ENCODE measurements around the gene SCRT2.
"Not testable (repeated sequence)": the region's sequence is repeated elsewhere in the genome, so short reads cannot be mapped to it uniquely, and the experiment has no call there.

SCRT2 gene

DNA sequence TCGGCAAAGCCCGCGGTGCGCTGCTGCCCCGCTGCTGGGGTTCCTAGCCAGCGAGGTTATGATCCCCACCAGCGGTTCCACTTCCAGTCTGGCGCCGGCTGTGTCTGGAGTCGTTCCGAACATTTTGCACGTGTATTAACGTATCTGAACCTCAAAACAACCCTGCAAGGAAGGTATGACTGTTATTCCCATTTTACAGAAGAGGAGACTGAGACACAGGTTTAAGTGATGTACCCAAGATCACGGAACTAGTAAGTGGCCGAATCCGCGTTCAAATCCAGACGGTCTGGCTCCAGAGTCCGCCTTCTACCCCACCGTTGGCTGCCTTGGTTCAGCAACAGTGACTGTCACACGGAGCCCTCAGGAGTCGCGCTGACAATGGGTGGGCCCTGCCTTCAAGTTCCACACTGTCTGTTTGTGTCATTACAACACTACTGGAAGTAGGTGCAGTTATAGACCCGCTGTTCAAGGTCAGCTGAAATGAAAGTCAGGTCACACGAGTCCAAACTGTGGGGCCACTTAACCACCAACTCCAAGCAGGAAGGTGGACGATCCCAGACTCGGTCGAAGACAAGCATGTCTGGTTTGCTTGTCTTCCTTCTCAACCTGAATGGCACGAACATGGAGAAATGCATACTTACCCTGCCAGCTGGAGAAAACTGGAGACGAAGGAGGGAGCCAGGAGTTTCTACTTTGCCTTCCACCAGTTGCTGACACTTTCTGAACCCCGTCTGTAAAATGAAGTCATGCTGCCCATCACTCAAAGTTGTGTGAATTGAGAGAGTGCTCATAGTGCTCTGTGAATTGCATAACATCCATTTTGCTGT, 21.8 kb downstream of the SCRT2 start:
- peak overlapping the region; percentile 49 for H3K4me3 ChIP-seq (ENCODE audit: low read depth, low read length)

DNA sequence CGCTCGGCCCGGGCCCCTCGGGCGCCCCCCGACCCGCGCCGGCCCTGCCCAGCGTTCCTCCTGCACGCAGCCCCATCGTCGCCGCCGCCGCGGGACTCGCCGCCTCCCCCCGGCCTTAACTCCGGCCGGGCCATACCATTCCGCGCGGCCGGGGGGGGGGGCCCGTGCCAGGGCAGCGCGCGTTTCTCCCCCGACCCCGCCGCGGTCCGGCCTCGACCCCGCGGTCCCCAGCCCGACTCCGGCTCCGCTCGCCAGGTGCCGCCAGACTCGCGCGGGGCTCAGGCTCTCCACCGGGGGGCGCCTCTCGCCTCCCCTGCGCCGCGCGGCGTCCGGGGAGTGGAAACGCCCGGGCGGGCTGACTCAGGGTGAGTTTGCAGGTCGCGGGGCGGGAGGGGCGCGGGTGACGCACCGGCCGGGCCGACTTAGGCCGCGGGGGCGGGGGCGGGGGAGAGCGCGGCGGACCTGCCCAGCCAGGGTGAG, 22.5 kb downstream of the SCRT2 start, which contains the start of gene SRXN1:
TSS of gene SRXN1 (minus strand) at position 91 of the 480 bp plus-strand sequence. CDS start at position 76, 15 bp downstream.
- peak within 1 kb of the TSS; percentile 82 for H3K4me3 ChIP-seq (ENCODE audit: low read depth, low read length)

DNA sequence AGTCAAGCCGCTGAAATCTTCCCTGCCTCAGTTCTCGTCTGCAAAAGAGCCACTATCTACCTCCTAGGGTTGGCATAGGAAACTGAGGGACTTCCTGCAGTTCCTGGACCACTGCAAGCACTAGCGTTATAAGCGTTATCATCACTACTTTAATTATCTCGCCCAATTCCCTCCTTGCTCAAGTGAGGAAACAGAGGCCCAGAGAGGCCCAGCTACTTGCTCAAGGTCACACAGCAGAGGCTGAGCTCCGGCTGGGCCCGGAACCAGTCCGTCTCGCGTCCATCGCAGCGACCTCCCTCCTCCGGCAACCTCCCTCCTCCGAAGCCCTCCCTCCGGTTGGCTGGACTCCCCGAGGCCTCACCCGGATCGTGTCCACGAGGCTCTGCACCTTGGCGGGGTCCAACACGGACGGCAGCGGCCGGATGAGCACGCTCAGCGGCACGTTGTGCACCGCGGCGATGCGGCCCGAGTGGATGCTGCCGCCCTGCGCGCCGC, 22.9 kb downstream of the SCRT2 start:
- H3K4me3 ChIP-seq (ENCODE audit: low read depth, low read length): peak overlapping the region; percentile 82

DNA sequence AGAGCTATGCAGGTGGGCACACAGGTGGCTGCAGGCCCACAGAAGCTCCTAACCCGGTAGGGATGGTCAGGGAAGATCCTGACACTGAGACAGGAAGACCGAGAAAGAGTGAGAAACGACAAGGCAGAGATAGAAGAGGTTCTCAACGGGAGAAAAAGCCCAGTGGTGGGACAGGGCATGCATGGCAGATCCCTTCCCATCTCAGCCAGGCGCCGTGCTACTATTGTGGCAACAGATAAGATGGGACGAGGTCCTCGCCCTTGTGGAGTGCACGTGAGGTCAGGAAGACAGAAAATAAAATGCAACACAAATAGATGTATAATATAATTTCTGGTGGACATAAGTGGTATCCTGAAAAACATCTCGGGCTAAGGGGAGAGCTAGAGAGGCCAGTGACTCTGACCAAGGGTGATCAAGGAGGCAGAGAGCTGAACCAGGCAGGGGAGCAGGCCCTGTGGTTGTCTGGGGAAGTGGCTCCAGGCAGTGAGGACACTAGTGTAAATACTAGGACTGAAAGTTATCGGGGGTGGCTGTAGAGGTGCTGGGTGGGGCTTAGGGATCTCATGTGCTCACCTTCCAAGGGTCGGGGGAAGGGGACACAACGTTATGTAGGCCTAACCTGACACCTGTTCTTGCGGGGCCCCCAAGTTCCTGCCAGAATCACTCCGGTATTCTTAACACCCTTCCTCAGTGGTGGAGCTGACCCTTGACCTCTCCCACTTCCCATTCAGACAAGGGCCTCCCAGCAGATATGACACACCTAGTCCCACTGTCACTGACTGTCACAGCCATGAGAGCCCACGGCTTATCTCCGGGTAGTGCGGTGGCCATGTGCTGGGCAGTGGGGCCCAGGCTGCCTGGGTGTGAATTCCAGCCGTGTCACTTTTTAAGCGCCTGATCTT, 23.6 kb downstream of the SCRT2 start:
- H3K4me3 ChIP-seq (ENCODE audit: low read depth, low read length): peak overlapping the region; percentile 82

DNA sequence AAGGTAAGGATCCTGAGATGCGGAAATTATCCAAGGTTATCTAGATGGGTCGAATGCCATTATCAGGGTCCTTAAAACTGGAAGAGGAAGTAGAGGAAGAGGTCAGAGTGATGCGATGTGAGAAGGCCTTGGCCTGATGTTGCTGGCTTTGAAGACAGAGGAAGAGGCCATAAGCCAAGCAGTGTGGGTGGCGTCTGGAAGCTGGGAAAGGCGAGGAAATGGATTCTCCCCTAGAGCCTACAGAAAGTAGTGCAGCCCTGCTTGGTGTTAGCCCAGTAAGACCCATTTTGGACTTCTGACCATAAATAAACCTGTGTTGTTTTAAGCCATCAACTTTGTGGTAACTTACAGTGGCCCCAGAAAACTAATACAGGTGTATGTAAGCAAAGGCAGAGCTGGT, 24.6 kb downstream of the SCRT2 start:
- no peak overlapping the region for H3K4me3 ChIP-seq (ENCODE audit: low read depth, low read length)

DNA sequence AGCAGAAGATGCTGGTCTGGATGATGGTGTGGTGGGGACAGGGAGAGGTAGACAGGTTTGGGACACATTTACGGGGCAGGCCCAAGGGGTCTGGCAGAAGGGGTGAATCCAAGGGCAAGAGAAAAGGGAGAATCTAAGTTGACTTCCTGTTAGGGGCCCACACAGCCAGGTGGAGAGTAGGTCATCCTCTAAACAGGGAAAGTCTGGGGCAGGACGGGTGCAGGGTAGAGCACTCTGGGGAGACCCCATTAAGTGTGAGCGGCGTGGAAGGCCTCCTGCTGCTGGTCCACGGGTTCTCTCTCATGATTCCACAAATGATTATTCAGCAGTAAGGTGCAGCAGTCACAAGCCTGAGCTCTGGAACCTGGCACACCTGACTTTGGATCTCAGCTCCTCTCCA, 25.3 kb downstream of the SCRT2 start:
- no peak overlapping the region for H3K4me3 ChIP-seq (ENCODE audit: low read depth, low read length)

DNA sequence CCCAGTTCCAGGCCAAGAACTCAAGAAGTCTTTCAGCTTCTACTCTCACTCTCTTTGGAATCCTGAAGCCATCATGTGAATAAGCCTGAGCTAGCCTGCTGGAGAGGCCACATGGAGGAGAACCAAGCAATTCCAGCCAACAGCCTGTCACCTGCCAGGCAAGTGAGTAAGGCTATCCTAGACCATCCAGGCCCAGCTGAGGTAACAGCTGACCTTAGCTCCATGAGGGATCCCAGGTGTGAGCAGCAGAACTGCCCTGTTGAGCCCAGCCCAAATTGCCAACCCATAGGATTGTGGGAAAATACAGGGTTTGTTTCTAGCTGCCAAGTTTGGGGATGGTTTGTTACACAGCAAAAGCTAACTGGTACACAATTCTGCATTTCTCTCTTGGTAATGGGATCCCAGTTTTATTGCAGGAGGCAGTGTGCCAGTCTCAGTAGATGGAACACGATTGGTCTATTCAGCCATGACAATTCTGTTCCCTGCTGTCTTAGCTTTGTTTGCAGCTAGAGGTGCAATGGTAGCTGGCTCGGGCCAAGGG, 28.1 kb downstream of the SCRT2 start:
- no peak overlapping the region for H3K4me3 ChIP-seq (ENCODE audit: low read depth, low read length)

DNA sequence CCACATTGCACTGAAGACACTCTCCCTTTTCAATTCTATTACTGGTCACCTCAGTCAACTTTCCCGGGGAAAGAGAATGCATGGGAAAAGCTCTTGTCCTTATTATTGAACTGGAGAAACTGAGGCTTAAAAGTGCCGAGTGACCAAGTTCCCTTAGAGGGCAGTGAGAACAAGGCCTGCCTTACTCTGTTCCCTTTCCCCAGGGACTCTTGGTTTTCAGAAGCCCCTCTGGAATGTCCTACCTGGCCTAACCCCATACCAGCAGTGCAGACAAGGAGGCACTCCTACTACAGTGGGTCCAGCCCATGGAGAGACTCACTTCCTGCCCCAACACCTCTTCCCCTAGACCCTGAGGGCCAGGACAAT, 28.8 kb downstream of the SCRT2 start:
- no peak overlapping the region for H3K4me3 ChIP-seq (ENCODE audit: low read depth, low read length)

DNA sequence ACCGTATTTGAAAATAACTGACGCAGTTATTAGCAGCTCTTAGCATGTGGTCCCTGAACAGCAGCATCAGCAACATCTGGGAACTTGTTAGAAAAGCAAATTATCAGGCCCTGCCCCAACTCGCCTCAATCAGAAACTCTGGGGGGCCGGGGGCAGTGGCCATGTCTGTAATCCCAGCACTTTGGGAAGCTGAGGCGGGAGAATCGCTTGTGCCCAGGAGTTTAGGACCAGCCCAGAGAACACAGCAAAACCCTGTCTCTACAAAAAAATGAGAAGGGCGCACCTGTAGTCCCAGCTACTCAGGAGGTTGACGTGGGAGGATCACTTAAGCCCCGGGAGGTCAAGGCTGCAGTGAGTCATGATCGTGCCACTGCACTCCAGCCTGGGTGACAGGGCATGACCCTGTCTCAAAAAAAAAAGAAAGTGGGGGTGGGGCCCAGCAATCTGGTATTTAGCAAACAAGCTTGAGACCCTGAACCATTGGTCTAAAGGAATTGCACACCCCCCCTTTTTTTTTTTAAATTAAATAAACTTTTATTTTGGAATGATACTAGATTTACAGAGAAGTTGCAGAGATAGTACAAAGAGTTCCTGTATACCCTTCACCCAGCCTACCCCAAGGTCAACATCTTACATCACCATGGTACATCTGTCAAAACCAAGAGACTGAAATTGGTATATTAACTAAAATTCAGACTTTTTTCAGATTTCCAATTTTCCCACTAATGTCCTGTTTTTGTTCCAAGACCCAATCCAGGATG, 29.3 kb downstream of the SCRT2 start:
- H3K4me3 ChIP-seq (ENCODE audit: low read depth, low read length): no peak overlapping the region

DNA sequence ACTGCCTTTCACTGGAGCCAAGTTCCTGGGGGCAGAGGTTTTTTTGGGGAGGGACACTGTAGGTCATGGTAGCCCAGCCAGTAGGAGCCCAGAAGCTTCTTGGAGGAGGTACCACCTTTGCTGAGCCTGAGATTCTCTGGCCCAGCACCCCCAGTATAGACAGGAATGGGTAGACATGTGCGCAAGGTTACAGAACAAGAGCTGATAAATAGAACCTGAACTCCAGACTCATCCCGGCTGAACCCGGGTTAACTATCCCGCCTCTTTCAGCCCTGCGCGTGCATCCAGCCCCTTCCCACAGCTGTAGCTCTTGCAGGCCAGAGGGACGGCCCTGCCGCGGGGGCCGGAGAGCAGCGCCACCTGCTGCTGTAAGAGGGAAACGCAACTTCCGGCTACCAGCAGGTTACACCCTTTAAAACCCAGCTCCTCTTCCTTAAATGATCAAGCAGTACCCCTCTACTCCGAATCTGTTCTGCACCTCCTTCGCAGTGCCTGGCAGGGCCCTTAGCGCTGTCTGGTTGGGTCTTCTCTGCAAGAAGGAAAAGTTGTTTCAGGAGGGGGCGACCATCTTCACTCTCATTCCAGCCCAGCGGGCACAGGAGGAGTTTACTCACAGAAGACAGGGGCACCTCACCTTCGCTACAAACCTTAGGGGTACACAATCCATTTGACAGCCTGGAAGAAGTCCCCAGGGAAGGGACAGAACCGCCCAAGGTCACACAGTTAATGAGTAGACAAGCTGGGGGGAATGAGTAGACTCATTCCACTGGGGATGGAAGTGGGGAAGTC, 30.1 kb downstream of the SCRT2 start:
- H3K4me3 ChIP-seq (ENCODE audit: low read depth, low read length): no peak overlapping the region

DNA sequence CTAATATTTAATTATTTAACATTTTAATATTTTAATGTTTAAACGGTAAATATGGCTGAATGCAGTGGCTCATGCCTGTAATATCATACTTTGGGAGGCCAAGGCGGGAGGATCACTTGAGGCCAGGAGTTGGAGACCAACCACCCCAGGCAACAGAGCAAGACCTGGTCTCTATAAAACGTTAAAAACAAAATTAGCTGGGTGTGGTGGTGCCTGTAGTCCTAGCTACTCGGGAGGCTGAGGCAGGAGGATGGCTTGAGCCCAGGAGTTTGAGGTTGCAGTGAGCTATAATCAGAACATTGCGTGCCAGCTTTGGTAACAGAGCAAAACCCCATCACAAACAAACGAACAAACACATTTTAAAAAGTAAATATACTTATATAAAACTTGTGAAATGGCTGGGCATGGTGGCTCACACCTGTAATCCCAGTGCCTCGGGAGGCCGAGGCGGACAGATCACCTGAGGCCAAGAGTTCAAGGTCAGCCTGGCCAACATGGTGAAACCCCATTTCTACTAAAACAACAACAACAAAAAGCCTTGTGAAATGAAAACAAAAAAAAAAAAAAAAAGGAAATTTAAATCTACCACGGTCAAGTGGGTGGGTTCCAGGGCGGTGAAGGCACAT, 30.8 kb downstream of the SCRT2 start:
- no peak overlapping the region for H3K4me3 ChIP-seq (ENCODE audit: low read depth, low read length)

DNA sequence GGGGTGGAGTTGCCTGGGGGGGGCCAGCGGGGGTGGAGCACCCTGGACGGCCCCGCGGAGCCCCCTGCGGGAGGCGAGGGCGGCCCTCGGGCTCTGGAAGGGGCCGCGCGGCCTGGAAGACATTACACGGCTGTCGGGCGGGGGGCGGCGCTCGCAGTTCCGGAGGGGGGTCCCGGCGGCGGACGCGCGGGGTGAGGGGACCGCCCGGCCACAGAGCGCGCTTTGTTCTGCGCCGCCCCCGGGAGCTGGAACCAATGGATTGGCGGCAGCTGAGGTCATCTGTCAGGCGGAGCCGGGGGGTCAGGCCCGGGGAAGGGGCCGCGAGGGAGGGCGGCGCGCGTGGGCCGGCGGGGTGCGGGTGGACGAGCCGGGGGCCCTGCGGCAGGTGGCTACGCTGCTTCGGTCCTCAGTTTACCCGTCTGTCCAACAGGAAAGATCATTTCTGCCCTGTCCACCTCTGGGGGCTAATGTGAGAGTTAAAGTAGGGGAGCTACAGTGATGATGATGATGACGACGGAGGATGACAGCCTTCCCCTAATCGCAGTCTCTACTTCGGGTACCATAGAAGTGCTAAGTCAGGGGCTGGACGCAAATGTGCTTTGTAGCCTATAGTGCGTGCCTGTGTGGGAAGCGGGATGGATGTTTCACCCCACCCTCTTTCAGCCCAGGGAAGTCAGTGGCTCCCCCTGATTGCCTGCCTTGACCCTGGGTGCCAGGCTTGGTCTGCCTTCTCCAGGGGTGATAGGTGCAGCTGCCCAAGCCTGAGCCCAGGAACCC, 33.0 kb downstream of the SCRT2 start:
- no peak overlapping the region for H3K4me3 ChIP-seq (ENCODE audit: low read depth, low read length)

DNA sequence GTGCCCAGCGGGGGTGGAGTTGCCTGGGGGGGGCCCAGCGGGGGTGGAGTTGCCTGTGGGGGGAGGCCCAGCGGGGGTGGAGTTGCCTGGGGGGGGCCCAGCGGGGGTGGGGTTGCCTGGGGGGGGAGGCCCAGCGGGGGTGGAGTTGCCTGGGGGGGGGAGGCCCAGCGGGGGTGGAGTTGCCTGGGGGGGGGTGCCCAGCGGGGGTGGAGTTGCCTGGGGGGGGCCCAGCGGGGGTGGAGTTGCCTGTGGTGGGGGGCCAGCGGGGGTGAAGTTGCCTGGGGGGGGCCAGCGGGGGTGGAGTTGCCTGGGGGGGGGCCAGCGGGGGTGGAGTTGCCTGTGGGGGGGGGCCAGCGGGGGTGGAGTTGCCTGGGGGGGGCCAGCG, 33.6 kb downstream of the SCRT2 start:
- not testable (repeated sequence) for H3K4me3 ChIP-seq (ENCODE audit: low read depth, low read length)

DNA sequence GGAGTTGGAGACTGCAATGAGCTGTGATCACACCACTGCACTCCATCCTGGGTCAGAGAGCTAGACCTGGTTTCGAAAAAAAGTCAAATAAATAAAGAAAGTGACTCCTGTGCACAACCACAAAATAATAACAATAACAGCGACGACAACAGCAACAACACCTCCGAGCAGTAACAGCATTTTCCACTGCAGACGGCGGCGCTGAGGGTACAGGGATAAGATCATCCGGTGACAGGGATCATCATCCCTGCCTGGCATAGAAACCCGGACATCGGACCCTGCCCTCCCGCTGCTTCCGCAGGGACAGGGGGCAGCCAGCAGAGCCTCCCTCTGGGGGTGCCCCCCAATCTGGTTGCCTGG, 34.1 kb downstream of the SCRT2 start:
- H3K4me3 ChIP-seq (ENCODE audit: low read depth, low read length): no peak overlapping the region

DNA sequence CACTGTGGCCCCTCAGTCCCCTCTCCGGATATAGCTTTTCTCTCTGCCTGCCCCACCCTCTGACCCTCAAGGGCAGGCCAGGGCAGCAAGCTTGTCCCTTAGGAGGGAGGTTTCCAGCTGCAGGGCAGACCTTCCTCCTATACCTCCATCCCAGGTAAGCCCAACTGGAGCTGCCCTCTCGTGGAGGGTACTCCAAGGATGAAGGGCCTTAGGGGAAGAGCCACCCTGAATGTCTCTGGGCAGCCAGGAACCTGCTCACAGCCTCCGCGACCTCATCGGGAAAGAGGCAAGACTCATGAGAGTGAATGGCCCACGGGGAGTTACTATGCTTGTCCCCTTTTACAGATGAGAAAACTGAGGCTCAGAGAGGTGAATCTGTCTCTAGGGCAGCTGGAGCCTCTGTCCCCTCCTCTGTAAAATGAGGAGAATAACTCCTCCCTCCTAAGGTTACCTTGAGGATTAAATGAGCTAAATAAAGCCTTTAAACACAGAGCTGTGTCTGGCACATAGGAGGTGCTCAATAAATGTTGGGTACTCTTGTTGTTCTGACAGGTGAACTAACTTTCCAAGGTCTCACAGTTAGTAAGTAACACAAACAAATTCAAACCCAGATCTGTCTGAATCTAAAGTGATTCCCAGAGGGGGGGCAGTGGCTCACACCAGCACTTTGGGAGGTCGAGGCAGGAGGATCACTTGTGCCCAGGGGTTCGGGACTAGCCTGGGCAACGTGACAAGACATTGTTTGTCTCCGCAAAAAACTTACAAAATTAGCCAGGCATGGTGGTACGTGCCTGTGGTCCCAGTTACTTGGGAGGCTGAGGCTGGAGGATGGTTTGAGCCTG, 34.7 kb downstream of the SCRT2 start:
- no peak overlapping the region for H3K4me3 ChIP-seq (ENCODE audit: low read depth, low read length)

DNA sequence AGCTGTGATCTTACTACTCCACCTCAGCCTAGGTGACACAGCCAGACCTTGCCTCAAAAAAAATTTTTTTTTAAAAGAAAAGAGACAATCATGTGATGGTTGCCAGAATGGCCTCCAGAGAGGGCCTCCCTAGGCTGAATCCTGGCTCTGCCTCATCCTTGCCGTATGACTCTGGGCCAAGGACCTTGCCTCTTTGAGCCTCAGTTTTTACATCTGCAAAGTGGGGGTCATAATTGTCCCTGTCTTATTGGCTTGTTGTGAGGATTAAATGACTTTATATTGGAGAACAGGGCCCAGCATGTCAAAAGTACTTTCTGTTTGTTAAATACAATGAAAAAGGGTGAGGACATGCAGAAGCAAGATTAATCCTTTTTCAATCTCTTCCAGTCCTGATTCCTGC, 37.0 kb downstream of the SCRT2 start:
- no peak overlapping the region for H3K4me3 ChIP-seq (ENCODE audit: low read depth, low read length)

DNA sequence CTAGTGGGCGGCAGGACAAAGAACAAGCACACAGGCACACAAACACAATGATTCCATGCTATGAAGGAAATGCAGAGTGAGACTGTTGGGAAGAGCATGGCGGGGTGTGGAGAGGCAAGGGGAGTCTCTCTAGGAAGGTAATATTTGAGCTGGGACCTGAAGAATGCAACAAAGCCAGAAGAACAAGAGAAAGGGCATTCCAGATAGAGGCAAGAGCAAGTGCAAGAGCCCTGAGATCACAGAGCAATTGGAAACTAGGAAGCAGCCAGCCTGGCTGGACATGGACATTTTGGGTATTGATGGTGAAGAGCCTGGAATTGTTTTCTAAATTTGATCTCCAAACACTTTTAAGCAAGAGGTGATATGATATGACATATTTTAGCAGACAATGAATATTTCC, 38.0 kb downstream of the SCRT2 start:
- no peak overlapping the region for H3K4me3 ChIP-seq (ENCODE audit: low read depth, low read length)

DNA sequence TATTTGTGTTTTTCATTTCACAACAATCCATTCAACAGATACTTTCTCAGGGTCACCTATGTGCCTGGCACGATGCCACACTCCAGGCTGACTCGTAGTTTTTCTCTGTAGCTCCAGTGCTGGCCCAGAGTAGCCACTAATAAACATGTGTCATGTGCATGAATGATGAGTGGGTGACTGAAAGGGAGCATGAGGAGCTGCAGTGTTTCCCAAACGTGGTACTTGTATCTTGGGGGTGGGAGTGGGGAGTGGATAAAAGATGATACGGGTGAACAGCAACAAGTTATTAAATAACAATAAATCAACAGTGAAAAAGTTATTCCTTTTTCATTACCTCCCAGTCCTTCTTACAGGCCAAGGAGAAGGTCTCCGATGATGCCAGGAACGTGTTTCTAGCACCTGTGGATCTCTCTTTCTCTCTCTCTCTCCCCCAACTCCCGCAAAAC, 39.7 kb downstream of the SCRT2 start:
- H3K4me3 ChIP-seq (ENCODE audit: low read depth, low read length): no peak overlapping the region
